Measurements from ENCODE around the gene ICE2.

Gene ICE2

GRCh38 chr15:60442763-60443162, 36.2 kb downstream of the ICE2 start:
- H3K9me3 ChIP-seq (ENCODE audit: insufficient read depth, low read length), result no peaks in the 10 kb centered on the region
- no peak overlapping the region for H3K4me3 ChIP-seq (ENCODE audit: insufficient read depth, low read length, poor library complexity, severe bottlenecking)
- no peak overlapping the region for H3K9ac ChIP-seq (ENCODE audit: low read length)
- peaks cover 9% of the 10 kb centered on the region; the same call in 1 of the 2 replicates for H3K36me3 ChIP-seq (ENCODE audit: low read length)
- H2AFZ ChIP-seq (ENCODE audit: low read depth, low read length, severe bottlenecking), result no peak overlapping the region
- H4K20me1 ChIP-seq (ENCODE audit: low read depth, low read length), result no peaks in the 10 kb centered on the region
- no peak overlapping the region for H3K4me2 ChIP-seq (ENCODE audit: low read depth, low read length, poor library complexity, severe bottlenecking)
- H3K79me2 ChIP-seq (ENCODE audit: insufficient read depth, low read length), result no peaks in the 10 kb centered on the region
- no peak overlapping the region for H3K27ac ChIP-seq (ENCODE audit: low read depth, low read length)
- H3F3A ChIP-seq (ENCODE audit: insufficient read depth), result no peaks in the 10 kb centered on the region
- TF ChIP-seq EZH2phosphoT487 (conservative IDR thresholded peaks at IDR 0.05; ENCODE audit: low read length) (no peak), CTCF (IDR thresholded peaks at IDR 0.05; ENCODE audit: insufficient read depth, low read length, poor library complexity, severe bottlenecking) (no peak)
- no peaks in the 10 kb centered on the region for H3K9me2 ChIP-seq (replicated peaks; ENCODE audit: insufficient read depth, low read length)
- no peaks in the 10 kb centered on the region for H3K27me3 ChIP-seq (ENCODE audit: low read length)

GRCh38 chr15:60442031-60442650, 36.8 kb downstream of the ICE2 start:
- Histone ChIP-seq H3K27ac (ENCODE audit: low read depth, low read length) (no peak overlapping the region), H3K36me3 (ENCODE audit: low read length) (peaks cover 3% of the 10 kb centered on the region; the same call in 1 of the 2 replicates), H3K4me3 (ENCODE audit: insufficient read depth, low read length, poor library complexity, severe bottlenecking) (no peak overlapping the region), H3F3A (ENCODE audit: insufficient read depth) (no peaks in the 10 kb centered on the region), H3K27me3 (ENCODE audit: low read length) (no peaks in the 10 kb centered on the region), H4K20me1 (ENCODE audit: low read depth, low read length) (no peaks in the 10 kb centered on the region), H3K9ac (ENCODE audit: low read length) (no peak overlapping the region), H3K79me2 (ENCODE audit: insufficient read depth, low read length) (no peaks in the 10 kb centered on the region), H3K4me2 (ENCODE audit: low read depth, low read length, poor library complexity, severe bottlenecking) (no peak overlapping the region), H2AFZ (ENCODE audit: low read depth, low read length, severe bottlenecking) (no peak overlapping the region), H3K9me3 (ENCODE audit: insufficient read depth, low read length) (no peaks in the 10 kb centered on the region), H3K9me2 (replicated peaks; ENCODE audit: insufficient read depth, low read length) (no peaks in the 10 kb centered on the region)
- TF ChIP-seq EZH2phosphoT487 (conservative IDR thresholded peaks at IDR 0.05; ENCODE audit: low read length), result no peak
- no peak for TF ChIP-seq CTCF (IDR thresholded peaks at IDR 0.05; ENCODE audit: insufficient read depth, low read length, poor library complexity, severe bottlenecking)

GRCh38 chr15:60441331-60441730, 37.6 kb downstream of the ICE2 start:
- Histone ChIP-seq H3F3A (ENCODE audit: insufficient read depth) (no peaks in the 10 kb centered on the region), H3K9me3 (ENCODE audit: insufficient read depth, low read length) (no peaks in the 10 kb centered on the region), H3K4me2 (ENCODE audit: low read depth, low read length, poor library complexity, severe bottlenecking) (no peak overlapping the region), H4K20me1 (ENCODE audit: low read depth, low read length) (no peaks in the 10 kb centered on the region), H3K9ac (ENCODE audit: low read length) (no peak overlapping the region), H3K4me3 (ENCODE audit: insufficient read depth, low read length, poor library complexity, severe bottlenecking) (no peak overlapping the region), H3K9me2 (replicated peaks; ENCODE audit: insufficient read depth, low read length) (no peaks in the 10 kb centered on the region), H3K27me3 (ENCODE audit: low read length) (no peaks in the 10 kb centered on the region), H3K36me3 (ENCODE audit: low read length) (no peaks in the 10 kb centered on the region; the same call in 1 of the 2 replicates), H3K27ac (ENCODE audit: low read depth, low read length) (no peak overlapping the region), H3K79me2 (ENCODE audit: insufficient read depth, low read length) (no peaks in the 10 kb centered on the region), H2AFZ (ENCODE audit: low read depth, low read length, severe bottlenecking) (no peak overlapping the region)
- TF ChIP-seq EZH2phosphoT487 (conservative IDR thresholded peaks at IDR 0.05; ENCODE audit: low read length), result no peak
- no peak for TF ChIP-seq CTCF (IDR thresholded peaks at IDR 0.05; ENCODE audit: insufficient read depth, low read length, poor library complexity, severe bottlenecking)

All from SU-DHL-6 (cell line).